H1 (cell line): ENCODE results near the gene OCLN. TPM values are rescaled to one million over a fixed set of nuclear protein-coding genes. Genes with fewer than 3 reads are reported as not detected.

Experiments used
- CTCF ChIA-PET: fragments of 300-600 bp; sonication (Branson Sonifier 250); formaldehyde crosslinking; loops from one replicate; lab custom pipeline; 2021; ENCODE audit not compliant: partially characterized antibody; lab: Charles Lee
- POLR2A ChIA-PET: fragments of 300-600 bp; sonication (Branson Sonifier 250); formaldehyde crosslinking; loops from one replicate; lab custom pipeline; 2021; ENCODE audit warnings: inconsistent platforms; ENCODE audit not compliant: partially characterized antibody; lab: Charles Lee
- DNase-seq, 2 experiments: peaks; one replicate each; pipeline versions ENCODE4 v3.0.0 to v3.0.0-alpha.2; 2010 to 2022; ENCODE audit warnings: low spot score in 2 of 2, low read depth in 1 of 2, mixed read lengths in 1 of 2
- FAIRE-seq: peaks from 2 replicates; lab custom pipeline; 2011; peaks lifted over from hg19 to GRCh38; lab: Jason Lieb, UNC
- H2AFZ ChIP-seq: 2 replicates; pipeline ENCODE4 v1.8.1; 2012; ENCODE audit warnings: low read length, inconsistent platforms
- H2AK5ac ChIP-seq: 2 replicates; pipeline ENCODE4 v1.6.1; 2013; ENCODE audit warnings: low read depth, low read length
- H2BK120ac ChIP-seq: replicated peaks from 2 replicates; pipeline ENCODE3; 2013; ENCODE audit warnings: low read depth, low read length, inconsistent platforms
- H2BK12ac ChIP-seq: 2 replicates; pipeline ENCODE4 v1.6.1; 2013; ENCODE audit warnings: low read depth, low read length
- H2BK15ac ChIP-seq: 2 replicates; pipeline ENCODE4 v1.6.1; 2013; ENCODE audit warnings: low read length
- H2BK20ac ChIP-seq: 2 replicates; pipeline ENCODE4 v1.6.1; 2013; ENCODE audit warnings: low read length
- H2BK5ac ChIP-seq: 2 replicates; pipeline ENCODE4 v1.6.1; 2013; ENCODE audit warnings: low read depth, low read length
- H3K14ac ChIP-seq: 2 replicates; pipeline ENCODE4 v1.6.1; 2013; ENCODE audit warnings: inconsistent platforms; ENCODE audit not compliant: insufficient read length
- H3K18ac ChIP-seq: 2 replicates; pipeline ENCODE4 v1.6.1; 2013; ENCODE audit warnings: low read length; ENCODE audit errors: extremely low read depth
- H3K23ac ChIP-seq: 2 replicates; pipeline ENCODE4 v1.6.1; 2013; ENCODE audit warnings: inconsistent platforms; ENCODE audit not compliant: insufficient read length
- H3K23me2 ChIP-seq: 2 replicates; pipeline ENCODE4 v1.6.1; 2013; ENCODE audit warnings: low read depth, low read length
- H3K27ac ChIP-seq: 2 replicates; pipeline ENCODE4 v1.6.1; 2011; ENCODE audit warnings: low read depth, low read length, inconsistent platforms
- H3K27me3 ChIP-seq, 4 experiments: replicated peaks in 1 of 4; 1 replicate in 1 of 4; 2 replicates in 3 of 4; pipeline versions ENCODE4 v1.6.1 to v1.8.1; 2011 to 2013; ENCODE audit warnings: low read length in 3 of 4, mild to moderate bottlenecking in 3 of 4, inconsistent platforms in 2 of 4, mixed read lengths in 2 of 4, moderate library complexity in 1 of 4; ENCODE audit not compliant: control insufficient read depth in 3 of 4, insufficient read depth in 3 of 4; ENCODE audit errors: extremely low read depth in 1 of 4
- H3K36me3 ChIP-seq, 4 experiments: 2 replicates each; pipeline versions ENCODE4 v1.6.1 to v1.8.1; 2011 to 2013; ENCODE audit warnings: mild to moderate bottlenecking in 4 of 4, low read length in 3 of 4, moderate library complexity in 2 of 4, control low read depth in 1 of 4, inconsistent platforms in 1 of 4; ENCODE audit not compliant: insufficient read depth in 4 of 4, control insufficient read depth in 2 of 4
- H3K4ac ChIP-seq: replicated peaks from 2 replicates; pipeline ENCODE3; 2013; ENCODE audit warnings: low read length, low read depth, mixed read lengths, inconsistent platforms; ENCODE audit not compliant: insufficient read length
- H3K4me1 ChIP-seq, 4 experiments: replicated peaks in 1 of 4; 1 replicate in 1 of 4; 2 replicates in 3 of 4; pipeline versions ENCODE4 v1.6.1 to v1.8.1; 2011 to 2013; ENCODE audit warnings: low read length in 3 of 4, inconsistent platforms in 2 of 4, mixed read lengths in 1 of 4; ENCODE audit not compliant: insufficient read depth in 4 of 4, control insufficient read depth in 3 of 4
- H3K4me2 ChIP-seq, 2 experiments: 2 replicates each; pipeline versions ENCODE4 v1.6.1 to v1.8.1; 2011 to 2013; ENCODE audit warnings: low read depth in 2 of 2, low read length in 2 of 2, control low read depth in 1 of 2, inconsistent platforms in 1 of 2, mild to moderate bottlenecking in 1 of 2; ENCODE audit not compliant: insufficient read depth in 1 of 2
- H3K4me3 ChIP-seq, 4 experiments: fragments of 200-600, 300-600 bp in 1 of 4; sonication (generic), shearing (Covaris generic), sonication (Bioruptor Twin) in 1 of 4; 2 replicates each; pipeline versions ENCODE4 v1.5.1 to v1.8.1; 2011 to 2016; ENCODE audit warnings: low read length in 4 of 4, low read depth in 3 of 4, control low read depth in 2 of 4, inconsistent platforms in 2 of 4, mild to moderate bottlenecking in 2 of 4, mixed read lengths in 1 of 4, moderate library complexity in 1 of 4; ENCODE audit not compliant: insufficient read depth in 2 of 4; ENCODE audit errors: extremely low read depth in 1 of 4
- H3K56ac ChIP-seq: replicated peaks from 2 replicates; pipeline ENCODE3; 2013; ENCODE audit warnings: low read depth, mild to moderate bottlenecking, mixed read lengths, low read length, inconsistent platforms; ENCODE audit not compliant: insufficient read length
- H3K79me1 ChIP-seq: 2 replicates; pipeline ENCODE4 v1.6.1; 2013; ENCODE audit warnings: low read depth, low read length, control low read depth
- H3K79me2 ChIP-seq, 2 experiments: 2 replicates each; pipeline versions ENCODE4 v1.6.1 to v1.8.1; 2012 to 2013; ENCODE audit warnings: low read length in 2 of 2, mild to moderate bottlenecking in 2 of 2, inconsistent platforms in 1 of 2; ENCODE audit not compliant: insufficient read depth in 2 of 2, control insufficient read depth in 1 of 2
- H3K9ac ChIP-seq, 4 experiments: replicated peaks in 1 of 4; 1 replicate in 1 of 4; 2 replicates in 3 of 4; pipeline versions ENCODE4 v1.6.1 to v1.8.1; 2011 to 2013; ENCODE audit warnings: low read depth in 3 of 4, low read length in 3 of 4, control low read depth in 2 of 4, mild to moderate bottlenecking in 2 of 4, moderate library complexity in 2 of 4, inconsistent platforms in 1 of 4; ENCODE audit errors: extremely low read depth in 1 of 4
- H3K9me3 ChIP-seq, 2 experiments: 2 replicates each; pipeline versions ENCODE4 v1.6.1 to v1.8.1; 2012 to 2013; ENCODE audit warnings: mild to moderate bottlenecking in 2 of 2, moderate library complexity in 2 of 2, control low read depth in 1 of 2, inconsistent platforms in 1 of 2, low read depth in 1 of 2, low read length in 1 of 2, mixed read lengths in 1 of 2; ENCODE audit not compliant: insufficient read depth in 2 of 2
- H4K20me1 ChIP-seq, 2 experiments: replicated peaks in 1 of 2; 2 replicates each; pipeline versions ENCODE3 to v1.8.1; 2011 to 2013; ENCODE audit warnings: inconsistent platforms in 2 of 2, low read length in 2 of 2, mild to moderate bottlenecking in 1 of 2; ENCODE audit not compliant: insufficient read depth in 2 of 2, control insufficient read depth in 1 of 2
- H4K5ac ChIP-seq: 2 replicates; pipeline ENCODE4 v1.6.1; 2013; ENCODE audit warnings: low read length, low read depth, mixed read lengths, inconsistent platforms; ENCODE audit not compliant: insufficient read length
- H4K8ac ChIP-seq: 2 replicates; pipeline ENCODE4 v1.8.0; 2013; ENCODE audit warnings: mild to moderate bottlenecking, moderate library complexity, low read length, inconsistent platforms; ENCODE audit not compliant: insufficient read depth; ENCODE audit errors: extremely low read depth
- H4K91ac ChIP-seq: replicated peaks from 2 replicates; pipeline ENCODE3; 2013; ENCODE audit warnings: low read length, mixed read lengths, inconsistent platforms; ENCODE audit not compliant: insufficient read length
- EP300 ChIP-seq, 2 experiments: IDR thresholded peaks; 1 replicate in 1 of 2; 2 replicates in 1 of 2; pipeline ENCODE4 v1.6.1; 2011 to 2012; ENCODE audit warnings: low read depth in 2 of 2, low read length in 2 of 2, mild to moderate bottlenecking in 2 of 2, borderline replicate concordance in 1 of 2, inconsistent platforms in 1 of 2, moderate library complexity in 1 of 2
- HDAC6 ChIP-seq: IDR thresholded peaks from one replicate; pipeline ENCODE4 v1.7.1; 2012; ENCODE audit warnings: low read depth, mild to moderate bottlenecking, inconsistent platforms, low read length, moderate library complexity
- NRF1 ChIP-seq: IDR thresholded peaks from 2 replicates; pipeline ENCODE4 v1.6.1; 2011; ENCODE audit warnings: mild to moderate bottlenecking, low read depth, low read length, improper control_type of control experiment
- RAD21 ChIP-seq, 2 experiments: IDR thresholded peaks in 1 of 2; conservative IDR thresholded peaks in 1 of 2; 2 replicates each; pipeline ENCODE4 v1.6.1; 2011; ENCODE audit warnings: low read depth in 2 of 2, low read length in 2 of 2, improper control_type of control experiment in 1 of 2, inconsistent platforms in 1 of 2, mild to moderate bottlenecking in 1 of 2, moderate library complexity in 1 of 2
- SIX5 ChIP-seq: IDR thresholded peaks from 2 replicates; pipeline ENCODE4 v1.6.1; 2011; ENCODE audit warnings: mild to moderate bottlenecking, low read depth, low read length
- WGBS, 2 experiments: shearing (Covaris generic) in 1 of 2; methylation state at CpG; one replicate each; pipeline versions ENCODE4 v1.1.6 to v1.1.7; 2013 to 2015; ENCODE audit warnings: low lambda C conversion rate in 2 of 2, mixed read lengths in 2 of 2, inconsistent platforms in 1 of 2, low coverage in 1 of 2, missing lambda C conversion rate in 1 of 2; ENCODE audit not compliant: insufficient replicate concordance in 2 of 2, insufficient coverage in 1 of 2, insufficient read length in 1 of 2; ENCODE audit errors: extremely low coverage in 1 of 2, missing lambda C conversion rate in 1 of 2; 5-methylcytosine and 5-hydroxymethylcytosine counted together
- polyA plus RNA-seq, 7 experiments: library from polyadenylated mRNA; depleted of rRNA in 3 of 7; stranded (reverse) in 5 of 7; unstranded in 2 of 7; fragments of >200 nt in 5 of 7; fragments of 200-250 nt in 2 of 7; gene quantifications; 1 replicate in 5 of 7; 2 replicates in 1 of 7; 4 replicates in 1 of 7; pipeline versions ENCODE4 v1.2.1 to v1.2.3, GENCODE V29; 2011 to 2013; ENCODE audit warnings: missing spikeins in 2 of 7, mixed read lengths in 2 of 7
- total RNA-seq: library from RNA; stranded (reverse); fragmentation: NEBNext Ultra II Directional; extraction: Animal tissue kit (Norgen Biotek cat#: 25700); gene quantifications from 2 replicates; pipeline ENCODE4 v1.2.1, GENCODE V29; 2021

Gene OCLN
- total and polyA plus RNA-seq, 2 of the 8 experiments (the other 6 are each of a cell fraction or from before 2014, with no cell fraction given), result 27.9 to 85.5 TPM

DNA sequence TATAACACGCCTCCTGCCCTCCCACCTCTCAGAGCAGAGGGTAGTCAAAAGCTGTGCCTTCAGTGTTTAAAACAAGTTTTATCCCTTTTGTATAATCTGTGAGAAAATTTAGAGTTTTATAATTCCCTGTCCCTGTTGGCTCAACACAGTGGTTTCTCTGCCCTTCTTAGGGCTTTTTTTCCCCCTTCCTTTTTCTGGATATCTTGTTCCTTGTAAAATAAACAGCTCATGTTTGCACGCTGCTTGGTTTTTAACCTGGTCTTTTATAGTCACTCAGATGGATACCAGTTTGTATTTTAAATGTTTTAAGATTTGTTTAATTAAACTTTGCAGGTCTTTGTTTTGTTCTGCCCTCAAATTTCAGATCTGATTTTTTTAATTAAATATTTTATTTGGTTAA, 26.7 kb downstream of the OCLN start:
- DNase-seq (no peak), FAIRE-seq (no peak)
- Histone ChIP-seq H2AFZ (no peak overlapping the region), H3K23ac (no peak overlapping the region), H3K18ac (no peak overlapping the region), H3K79me2 (peaks cover 0 to 2% of the 10 kb centered on the region in 2 experiments; a peak in 1 of 4 replicates), H3K27ac (no peak overlapping the region), H2BK120ac (no peak overlapping the region), H4K20me1 (no peaks in the 10 kb centered on the region), H3K79me1 (no peaks in the 10 kb centered on the region; the same call in 1 of the 2 replicates), H3K4me1 (no peaks in the 10 kb centered on the region), H3K14ac (no peak overlapping the region), H3K9ac (no peak overlapping the region), H3K56ac (no peak overlapping the region), H3K36me3 (peaks cover 0 to 16% (median under 1%) of the 10 kb centered on the region in 4 experiments; a peak in 4 of 8 replicates), H3K23me2 (no peaks in the 10 kb centered on the region), H4K5ac (no peak overlapping the region), H3K27me3 (no peaks in the 10 kb centered on the region), H4K91ac (no peak overlapping the region), H2BK20ac (no peak overlapping the region), H3K4me3 (no peak overlapping the region), H3K4ac (no peak overlapping the region), H2BK12ac (no peak overlapping the region), H2BK5ac (no peak overlapping the region), H2AK5ac (no peak overlapping the region), H4K8ac (no peak overlapping the region), H2BK15ac (no peak overlapping the region), H3K4me2 (no peak overlapping the region), H3K9me3 (peaks cover under 1 to 10% of the 10 kb centered on the region in 2 experiments; a peak in 1 of 4 replicates)
- CTCF ChIA-PET, result interaction anchor here (1.2 kb wide), 1 partner anchor 9 kb away, joined by 3 read pairs; no protein-coding TSS in a partner anchor
- no peak for TF ChIP-seq NRF1
- TF ChIP-seq SIX5, result no peak
- TF ChIP-seq HDAC6, result no peak
- TF ChIP-seq RAD21 (IDR thresholded peaks at IDR 0.05 in 1 of 2, conservative IDR thresholded peaks at IDR 0.05 in 1 of 2; ENCODE audit: low read depth in 2 of 2, low read length in 2 of 2), result no peak
- no peak for TF ChIP-seq EP300 (IDR thresholded peaks at IDR 0.05; ENCODE audit: borderline replicate concordance in 1 of 2, low read depth in 2 of 2, low read length in 2 of 2)
- POLR2A ChIA-PET, result interaction anchor here (0.9 kb wide), 1 partner anchor 13 kb away, joined by 3 read pairs; no protein-coding TSS in a partner anchor
- 95% methylated on average over 2 of the region's 2 CpGs; no CpG with 5 or more reads in 1 of the 2 experiments for WGBS, 2 experiments
